K562 (cell line): ENCODE results near the gene IQCC. TPM values are rescaled to one million over a fixed set of nuclear protein-coding genes. Genes with fewer than 3 reads are reported as not detected.

Experiments used
- CTBP1 ChIP-seq: fragments of 450-650 bp; IDR thresholded peaks from 2 replicates; pipeline ENCODE4 v1.6.1; 2016; ENCODE audit warnings: borderline replicate concordance
- KAT7 ChIP-seq: sonication (generic); formaldehyde crosslinking; IDR thresholded peaks from 2 replicates; pipeline ENCODE4 v1.8.0; 2022; ENCODE audit warnings: missing genetic modification reagents, mild to moderate bottlenecking, borderline replicate concordance
- SMARCA4 ChIP-seq: fragments of 450-650 bp; IDR thresholded peaks from 2 replicates; pipeline ENCODE4 v1.6.1; 2016
- ZBTB40 ChIP-seq, 2 experiments: fragments of 450-650 bp in 1 of 2; sonication (generic) in 1 of 2; formaldehyde crosslinking in 1 of 2; IDR thresholded peaks; 2 replicates each; pipeline versions ENCODE4 v1.7.1 to v1.9.0; 2016 to 2022; ENCODE audit warnings: inconsistent platforms in 1 of 2, mild to moderate bottlenecking in 1 of 2, missing genetic modification reagents in 1 of 2
- ZNF511 ChIP-seq: sonication (generic); formaldehyde crosslinking; IDR thresholded peaks from 2 replicates; pipeline ENCODE4 v1.8.0; 2022; ENCODE audit warnings: mild to moderate bottlenecking, missing genetic modification reagents
- polyA plus RNA-seq, 8 experiments: library from polyadenylated mRNA; depleted of rRNA in 4 of 8; stranded (reverse) in 5 of 8; unstranded in 3 of 8; fragments of >200 nt; fragmentation: Nextera tagmentation in 2 of 8; fragmentation: Illumina TruSeq in 1 of 8; extraction: Ambion mirVana in 2 of 8; extraction: Trizol in 1 of 8; gene quantifications; 2 replicates each; pipeline versions ENCODE4 v1.2.1 to v1.2.3, GENCODE V29; 2011 to 2014; ENCODE audit warnings: inconsistent platforms in 1 of 8, missing spikeins in 1 of 8
- total RNA-seq, 7 experiments: library from RNA; depleted of rRNA in 6 of 7; stranded (reverse); fragments of >200 nt in 6 of 7; fragmentation: Illumina TruSeq in 2 of 7; extraction: Trizol in 2 of 7; gene quantifications; 2 replicates each; pipeline versions ENCODE4 v1.2.1 to v1.2.3, GENCODE V29; 2011 to 2021; ENCODE audit warnings: low replicate concordance in 1 of 7

The IQCC gene
- total and polyA plus RNA-seq, 9 of the 15 experiments (the other 6 are each of a cell fraction or from before 2014, with no cell fraction given) = 8.1 to 16.5 (median 10.7) TPM

DNA sequence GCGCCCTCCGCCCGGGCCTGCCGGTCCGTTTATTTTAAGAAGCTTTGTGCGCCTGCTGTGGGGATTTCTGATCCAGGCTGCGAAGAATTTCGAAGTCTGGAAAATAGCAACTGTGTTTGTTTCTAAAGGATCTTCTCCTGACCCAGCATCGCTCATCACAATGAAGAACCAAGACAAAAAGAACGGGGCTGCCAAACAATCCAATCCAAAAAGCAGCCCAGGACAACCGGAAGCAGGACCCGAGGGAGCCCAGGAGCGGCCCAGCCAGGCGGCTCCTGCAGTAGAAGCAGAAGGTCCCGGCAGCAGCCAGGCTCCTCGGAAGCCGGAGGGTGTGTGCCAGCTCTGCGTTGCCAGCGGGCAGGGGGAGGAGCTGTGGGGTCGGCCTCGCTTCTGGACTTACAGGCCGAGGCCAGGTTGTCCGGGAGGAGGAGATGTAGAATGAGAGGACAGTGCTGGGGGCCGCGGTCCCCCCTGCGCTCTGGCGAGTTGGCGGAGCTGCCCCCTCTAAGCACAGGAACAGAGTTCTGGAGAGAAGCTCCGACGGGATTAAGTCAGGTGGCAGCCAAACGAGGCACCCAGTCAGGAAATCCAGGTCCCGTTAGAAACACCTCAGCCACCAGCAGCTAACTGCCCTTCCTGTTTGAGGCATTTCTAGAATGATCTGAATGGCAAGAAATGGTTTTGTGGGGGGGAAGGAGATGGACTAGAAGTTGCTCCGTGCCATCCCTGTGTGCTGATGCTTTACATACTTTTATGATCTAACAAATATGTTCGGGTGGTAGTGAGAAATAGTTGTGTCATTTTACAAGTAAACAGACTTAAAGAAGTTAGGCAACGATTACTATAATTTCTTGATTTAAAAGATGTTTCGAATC lies 25.0 kb upstream of the IQCC start (continued):
- TF ChIP-seq ZBTB40 (IDR thresholded peaks at IDR 0.05) (peak; percentile 4; the same call in 1 of the 2 replicates), ZBTB40 (CRISPR knock-in tag; IDR thresholded peaks at IDR 0.05) (no peak), CTBP1 (no peak), ZNF511 (CRISPR knock-in tag) (peak; percentile 43; the same call in 1 of the 2 replicates), SMARCA4 (peak; percentile 17; the same call in 1 of the 2 replicates), KAT7 (peak; percentile 64)
